HG03558 (cell line): ENCODE measurements around the gene ZNF514.
"Not testable (repeated sequence)": the region's sequence is repeated elsewhere in the genome, so short reads cannot be mapped to it uniquely, and the experiment has no call there.

Experiments
- ATAC-seq: cut with Tn5 transposase; IDR thresholded peaks from one replicate; pipeline ENCODE4 v1.9.1; 2021; ENCODE audit warnings: moderate number of reproducible peaks; ENCODE audit not compliant: unreplicated experiment; ENCODE audit errors: extremely low read depth

The ZNF514 gene

GRCh38 chr2:95159690-95160449 lies at the start of gene ZNF514:
Gene ZNF514, minus strand, starts transcription at chr2:95159848. Its CDS starts 6,595 bp downstream, at chr2:95153253.
- peak; percentile 87 for ATAC-seq

- ATAC-seq: no peak
Observed at GRCh38 chr2:95208106-95208505, 48.5 kb upstream of the ZNF514 start.

- ATAC-seq: peak; percentile 91
Observed at GRCh38 chr2:95207111-95207961, 47.7 kb upstream of the ZNF514 start, which contains the start of gene ZNF892. Gene ZNF892, plus strand, starts transcription at chr2:95207521. Its CDS starts 295 bp downstream, at chr2:95207816.

- no peak for ATAC-seq
Observed at GRCh38 chr2:95206096-95206495, 46.4 kb upstream of the ZNF514 start.

GRCh38 chr2:95204396-95204795 lies 44.7 kb upstream of the ZNF514 start:
- no peak for ATAC-seq

- no peak for ATAC-seq
Observed at GRCh38 chr2:95203911-95204310, 44.3 kb upstream of the ZNF514 start.

GRCh38 chr2:95192956-95193355 lies 33.3 kb upstream of the ZNF514 start:
- ATAC-seq: not testable (repeated sequence)

- ATAC-seq: no peak
Observed at GRCh38 chr2:95185973-95186372, 26.3 kb upstream of the ZNF514 start.

GRCh38 chr2:95185197-95185596 lies 25.5 kb upstream of the ZNF514 start:
- no peak for ATAC-seq

- ATAC-seq: no peak
Observed at GRCh38 chr2:95181774-95182173, 22.1 kb upstream of the ZNF514 start.

- no peak for ATAC-seq
Observed at GRCh38 chr2:95179451-95179850, 19.8 kb upstream of the ZNF514 start.

- ATAC-seq: no peak
Observed at GRCh38 chr2:95174031-95174542, 14.4 kb upstream of the ZNF514 start.

GRCh38 chr2:95171902-95172301 lies 12.3 kb upstream of the ZNF514 start:
- ATAC-seq: no peak

- no peak for ATAC-seq
Observed at GRCh38 chr2:95166065-95166763, 6.6 kb upstream of the ZNF514 start.

- peak; percentile 85 for ATAC-seq
Observed at GRCh38 chr2:95165371-95166064, 5.9 kb upstream of the ZNF514 start, which contains the start of gene ZNF2. Gene ZNF2, plus strand, starts transcription at chr2:95165809. Its CDS starts 10,418 bp downstream, at chr2:95176227.

- ATAC-seq: no peak
Observed at GRCh38 chr2:95165030-95165370, 5.4 kb upstream of the ZNF514 start.

GRCh38 chr2:95158891-95159619 lies 593 bp downstream of the ZNF514 start:
- peak; percentile 18 for ATAC-seq

- ATAC-seq: no peak
Observed at GRCh38 chr2:95158441-95158840, 1.2 kb downstream of the ZNF514 start.

- ATAC-seq: no peak
Observed at GRCh38 chr2:95149397-95149984, 10.2 kb downstream of the ZNF514 start.
